Parietal lobe (tissue), 1 donor: ENCODE measurements around the gene MADD. TPM values are rescaled to one million over a fixed set of nuclear protein-coding genes. Genes with fewer than 3 reads are reported as not detected.

Experiments
- total RNA-seq: library from RNA; depleted of rRNA; stranded (reverse); fragments of >200 nt; gene quantifications from one replicate; pipeline ENCODE4 v1.2.3, GENCODE V29; 2014

The MADD gene
- 104 TPM for total RNA-seq

DNA sequence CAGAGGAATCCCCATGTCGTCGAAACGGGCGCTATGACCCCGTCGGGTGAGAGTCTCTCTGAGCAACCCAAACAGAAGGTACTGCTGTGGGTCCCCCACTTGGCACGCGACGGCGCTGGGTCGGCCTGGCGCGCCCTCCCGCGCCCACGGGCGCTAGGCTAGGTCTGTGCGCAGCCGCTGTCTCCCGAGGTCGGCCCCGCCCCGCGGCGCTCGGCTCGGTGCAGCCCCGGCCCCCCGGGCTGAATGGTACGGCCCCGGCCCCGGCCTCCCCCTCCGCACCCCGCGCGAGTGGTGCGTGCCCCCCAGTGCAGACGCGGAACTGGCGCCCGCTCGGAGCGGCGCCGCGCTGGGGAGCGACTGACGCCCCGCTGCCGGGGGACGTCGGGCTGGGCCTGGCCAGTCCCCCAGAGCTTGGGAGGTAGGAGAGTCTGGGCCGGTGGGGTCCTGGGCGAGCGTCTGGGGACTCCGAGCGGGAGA, at the start of gene MADD:
Gene MADD, plus strand, starts transcription at position 305 of the 477 bp plus-strand sequence.

DNA sequence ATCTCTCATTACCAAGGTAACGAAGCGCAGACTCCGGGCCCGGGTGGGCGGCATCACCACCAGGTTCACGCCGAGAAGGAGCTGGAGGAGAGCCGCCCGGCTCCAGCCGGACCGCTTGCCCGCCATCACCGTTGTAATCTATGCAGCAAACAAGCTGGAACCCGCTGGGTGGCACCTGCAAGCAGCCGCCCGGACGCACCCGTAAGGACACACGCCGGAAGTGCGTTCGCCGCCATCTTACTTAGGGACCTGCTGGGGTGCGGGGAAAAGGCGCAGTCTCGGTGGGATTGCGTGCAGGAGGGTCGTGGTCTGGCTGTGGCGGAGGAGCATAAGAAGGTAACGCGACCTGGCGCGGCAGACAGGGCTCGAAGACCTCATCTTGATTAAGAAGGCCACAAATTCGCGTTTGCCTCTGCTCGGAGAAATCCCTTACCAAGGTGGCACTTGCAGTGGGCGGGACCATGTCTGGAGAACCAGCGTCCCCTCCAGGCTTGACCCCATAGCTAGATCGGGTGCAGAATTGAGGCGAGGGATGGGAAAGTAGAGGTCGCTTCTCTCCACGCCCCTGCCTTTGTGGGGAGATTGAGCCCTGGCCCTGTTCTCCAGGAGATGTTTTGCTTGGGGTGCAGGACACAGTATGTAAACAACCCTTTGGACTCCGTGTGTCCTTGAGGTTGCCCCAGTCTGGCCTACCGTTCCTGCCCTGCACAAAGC, 21.1 kb upstream of the MADD start, which contains the start of gene ACP2:
Gene ACP2, minus strand, starts transcription at position 151 of the 714 bp plus-strand sequence. Its CDS starts 25 bp downstream, at position 126.

DNA sequence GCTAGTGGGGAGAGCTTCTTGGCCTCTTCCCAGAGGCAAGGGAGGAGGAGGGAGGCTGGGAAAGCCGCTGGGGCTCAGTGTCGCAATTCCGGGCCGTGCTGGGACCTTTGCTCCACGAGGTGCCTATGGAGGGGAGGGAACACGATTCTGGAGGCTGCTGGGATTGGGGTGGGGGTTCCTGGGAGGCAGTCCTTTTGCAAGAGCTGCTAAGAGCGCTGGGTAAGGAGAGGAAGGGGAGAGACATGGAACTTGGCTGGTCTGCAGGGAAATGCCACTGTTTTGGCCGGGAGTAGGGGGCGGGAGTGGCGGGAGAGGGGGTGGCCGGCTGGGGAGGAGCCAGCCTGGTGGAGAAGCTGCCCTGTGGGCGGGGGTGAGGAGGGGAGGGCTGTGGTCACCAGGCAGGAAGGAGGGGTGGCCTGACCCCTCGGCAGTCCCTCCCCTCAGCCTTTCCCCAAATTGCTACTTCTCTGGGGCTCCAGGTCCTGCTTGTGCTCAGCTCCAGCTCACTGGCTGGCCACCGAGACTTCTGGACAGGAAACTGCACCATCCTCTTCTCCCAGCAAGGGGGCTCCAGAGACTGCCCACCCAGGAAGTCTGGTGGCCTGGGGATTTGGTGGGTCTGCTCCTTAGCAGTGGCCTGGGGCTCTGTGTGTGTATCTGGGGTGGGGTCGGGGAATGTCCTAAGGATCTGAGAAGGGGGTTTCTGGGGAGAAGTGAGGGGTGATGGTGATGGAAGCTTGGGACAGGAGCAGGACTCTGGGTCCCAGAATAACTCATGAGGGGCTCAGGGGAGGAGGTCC, 12.2 kb upstream of the MADD start, which contains the start of gene NR1H3:
Gene NR1H3, plus strand, starts transcription at position 480 of the 800 bp plus-strand sequence. CDS start 1,221 bp downstream, outside the sequence.

DNA sequence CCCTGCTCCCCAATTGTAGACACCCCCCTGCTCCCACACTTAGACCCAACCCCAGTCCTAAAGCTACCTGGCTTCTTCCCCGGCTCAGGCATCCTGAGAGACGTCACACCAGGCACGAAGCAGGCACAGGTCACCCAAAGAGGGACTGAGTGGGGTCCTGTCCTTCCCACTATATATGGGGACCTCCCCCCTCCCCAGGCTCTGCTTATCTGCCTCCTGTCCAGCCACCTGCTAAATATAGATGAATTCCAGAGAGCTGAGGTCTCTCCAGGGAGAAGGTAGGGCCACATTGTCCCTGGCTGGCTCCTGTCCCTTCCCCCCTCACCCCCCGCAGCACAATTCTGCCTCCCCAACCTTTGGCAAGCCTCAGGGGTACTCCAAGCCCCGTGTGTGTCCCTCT, 82.6 kb downstream of the MADD start, which contains the start of gene MYBPC3:
Gene MYBPC3, minus strand, starts transcription at position 147 of the 400 bp plus-strand sequence. Its CDS starts 55 bp downstream, at position 92.

DNA sequence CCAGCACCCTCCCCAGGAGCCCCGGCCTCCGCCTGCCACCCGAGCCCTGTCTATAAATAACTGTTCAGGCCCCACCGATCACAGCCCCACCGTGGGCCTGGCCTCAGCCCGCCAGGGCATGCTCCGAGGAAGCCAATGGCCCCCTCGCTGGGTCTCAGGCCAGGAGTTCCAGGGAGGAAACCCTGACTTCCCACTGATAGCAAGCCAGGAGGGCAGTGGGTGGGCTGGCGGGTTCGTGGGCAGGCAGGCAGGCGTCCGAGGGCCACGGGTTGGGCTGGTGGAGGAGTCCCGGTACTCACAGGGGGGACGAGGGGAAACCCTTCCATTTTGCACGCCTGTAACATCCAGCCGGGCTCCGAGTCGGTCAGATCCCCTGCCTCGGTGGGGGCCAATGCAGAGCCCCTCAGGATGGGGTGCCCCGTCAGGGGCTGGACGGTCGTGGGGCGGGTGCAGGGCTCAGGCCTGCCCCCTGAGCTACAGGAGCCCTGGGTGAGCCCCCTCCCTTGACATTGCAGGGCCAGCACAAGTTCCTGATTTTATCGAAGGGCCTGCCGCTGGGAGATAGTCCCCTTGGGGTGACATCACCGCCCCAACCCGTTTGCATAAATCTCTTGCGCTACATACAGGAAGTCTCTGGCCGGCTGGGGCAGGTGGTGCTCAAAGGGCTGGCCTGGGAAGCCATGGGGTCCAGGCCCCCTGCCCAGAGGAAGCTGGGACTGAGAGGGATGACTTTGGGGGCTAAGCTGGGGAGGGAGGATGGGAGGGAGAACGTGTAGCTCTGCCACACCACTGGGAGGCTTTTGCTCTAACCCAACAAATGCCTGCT, 108.3 kb downstream of the MADD start, which contains the start of gene SPI1:
Gene SPI1, minus strand, starts transcription at position 538 of the 826 bp plus-strand sequence. Its CDS starts 194 bp downstream, at position 344.

Other genes starting within 250 kb of the MADD start
- 176 TPM for gene ARFGAP2, start 93.3 kb upstream of the MADD start, total RNA-seq
- 3.4 TPM for gene PACSIN3, start 83.7 kb upstream of the MADD start, total RNA-seq
- gene DDB2, start 55.2 kb upstream of the MADD start, total RNA-seq: 13.1 TPM
- gene ACP2, start 21.3 kb upstream of the MADD start, total RNA-seq: 30.7 TPM
- 10.3 TPM for gene NR1H3, start 12.1 kb upstream of the MADD start, total RNA-seq
- gene MYBPC3, start 82.6 kb downstream of the MADD start, total RNA-seq: not detected
- 1.6 TPM for gene SPI1, start 108.4 kb downstream of the MADD start, total RNA-seq
- 11.6 TPM for gene SLC39A13, start 138.5 kb downstream of the MADD start, total RNA-seq
- gene PSMC3, start 156.3 kb downstream of the MADD start, total RNA-seq: 135 TPM
- gene RAPSN, start 179.0 kb downstream of the MADD start, total RNA-seq: not detected